Measurements from ENCODE around the gene KISS1. TPM values are rescaled to one million over a fixed set of nuclear protein-coding genes. Genes with fewer than 3 reads are reported as not detected.

KISS1 gene, protein sequence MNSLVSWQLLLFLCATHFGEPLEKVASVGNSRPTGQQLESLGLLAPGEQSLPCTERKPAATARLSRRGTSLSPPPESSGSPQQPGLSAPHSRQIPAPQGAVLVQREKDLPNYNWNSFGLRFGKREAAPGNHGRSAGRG
- not detected in 2 replicates for total RNA-seq

DNA sequence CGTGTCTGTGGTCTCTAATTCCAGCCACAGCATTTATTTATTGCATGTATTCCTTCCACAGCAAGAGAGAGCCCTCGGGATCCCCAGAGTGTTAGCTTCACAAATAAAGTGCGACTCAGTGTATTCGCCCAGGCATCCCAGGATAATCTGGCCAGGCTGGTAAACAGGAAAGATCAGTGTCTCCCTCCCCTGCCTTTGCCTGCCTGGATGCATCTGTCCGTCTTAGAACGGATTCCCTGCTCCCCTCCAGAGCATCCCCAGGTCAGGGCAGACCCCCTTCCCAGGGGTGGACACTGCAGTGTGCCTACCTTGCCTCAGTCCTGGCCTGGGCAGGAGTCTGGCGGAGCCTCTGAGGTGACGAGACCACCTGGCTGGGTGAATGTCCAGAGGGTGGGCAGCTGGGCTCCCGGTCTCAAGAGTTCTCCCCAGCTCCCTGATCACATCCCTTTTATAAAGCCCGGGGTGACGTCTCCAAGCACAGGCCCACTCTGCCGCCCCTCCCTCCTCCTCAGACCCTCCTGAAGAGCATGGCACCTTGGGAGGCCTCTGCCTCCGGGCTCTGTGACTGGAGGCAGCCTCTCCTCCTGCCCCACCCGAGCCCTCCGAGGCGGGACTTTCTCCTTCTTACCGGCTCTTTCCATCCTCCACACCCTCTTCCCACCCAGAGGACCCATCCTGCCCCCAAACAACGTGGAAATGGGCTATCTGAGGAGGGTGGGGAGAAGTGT lies at the start of gene KISS1:
Gene KISS1 (minus strand): TSS at position 424 of the 728 bp plus-strand sequence. CDS start 3,615 bp downstream, outside the sequence.

GRCh38 chr1:204213668-204214662 lies 17.7 kb upstream of the KISS1 start, which contains the start of gene GOLT1A:
Gene GOLT1A, minus strand, starts transcription at chr1:204213988. Its CDS starts 82 bp downstream, at chr1:204213906.

DNA sequence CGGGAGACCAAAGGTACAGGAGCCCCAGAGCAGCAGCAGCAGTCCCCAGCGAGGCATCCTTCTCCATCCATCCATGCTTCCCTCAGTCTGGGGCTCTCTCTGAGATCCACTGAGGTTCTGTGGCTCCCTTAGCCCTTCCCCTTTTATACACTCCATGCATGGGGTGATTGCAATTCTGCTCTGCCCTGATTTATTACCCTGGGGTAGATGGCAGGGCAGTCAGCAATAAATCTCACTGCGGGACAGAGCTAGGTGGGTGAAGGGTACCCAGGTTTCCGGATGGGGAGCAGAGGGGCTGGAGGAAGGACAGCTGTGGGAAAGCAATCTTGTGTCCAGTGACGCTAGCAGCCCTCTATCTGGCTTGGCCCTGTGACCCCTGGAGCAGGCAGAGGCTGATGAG lies 30.1 kb downstream of the KISS1 start, which contains the start of gene REN:
Gene REN (minus strand): TSS at position 119 of the 400 bp plus-strand sequence. CDS start 44 bp downstream, at position 75.

DNA sequence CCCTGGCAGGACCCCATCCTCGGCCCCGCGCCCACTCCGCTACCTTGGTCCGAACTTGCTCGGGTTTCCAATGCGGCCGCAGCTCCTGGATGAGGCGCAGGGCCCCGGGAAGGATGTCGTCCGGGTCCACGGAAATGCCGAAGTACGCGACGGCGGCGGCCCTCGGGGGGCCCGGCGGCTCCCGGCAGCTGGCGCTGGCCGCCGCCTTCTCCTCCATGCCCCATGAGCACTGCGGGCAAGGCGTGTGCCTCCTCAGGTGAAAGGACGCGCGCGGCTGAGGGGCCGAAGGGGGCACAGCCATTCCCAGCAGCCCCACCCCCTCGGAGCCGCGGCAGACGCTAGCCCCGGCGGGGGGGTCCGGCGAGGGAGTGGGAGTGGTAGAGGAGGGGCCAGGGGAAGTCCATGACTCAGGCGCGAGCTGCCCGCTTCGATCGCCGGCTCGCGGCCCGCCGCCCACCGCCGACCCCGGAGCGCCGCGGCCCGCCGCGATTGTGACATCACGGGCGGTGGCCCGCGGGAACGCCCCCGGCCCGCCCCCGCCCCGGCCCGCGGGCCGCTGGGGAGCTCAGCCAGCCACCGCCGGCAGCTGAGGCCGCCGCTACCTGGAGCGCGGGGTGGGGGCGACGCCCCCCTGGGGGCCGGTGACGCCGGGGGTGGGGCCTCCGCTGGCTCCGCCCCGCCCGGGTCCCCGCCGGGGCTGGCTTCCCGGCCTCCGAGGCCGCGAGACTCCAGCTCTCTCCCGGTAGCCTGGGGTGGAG lies 44.6 kb downstream of the KISS1 start, which contains the start of gene ETNK2:
Gene ETNK2 (minus strand): TSS at position 493 of the 758 bp plus-strand sequence. CDS start 192 bp downstream, at position 301.

Other genes with a start within 250 kb of the KISS1 start
- gene SOX13, start 123.4 kb downstream of the KISS1 start, total RNA-seq = 12.7 and 15.9 TPM in 2 replicates
- gene ETNK2, start 44.4 kb downstream of the KISS1 start, total RNA-seq = 12.7 and 19.2 TPM in 2 replicates
- gene REN, start 30.2 kb downstream of the KISS1 start, total RNA-seq = not detected in 2 replicates
- not detected in 2 replicates for gene GOLT1A, start 17.5 kb upstream of the KISS1 start, total RNA-seq
- 1.0 and 2.7 TPM in 2 replicates for gene PLEKHA6, start 163.4 kb upstream of the KISS1 start, total RNA-seq
- gene PPP1R15B, start 215.3 kb upstream of the KISS1 start, total RNA-seq = 28.6 and 29.3 TPM in 2 replicates